Fibroblast of lung (primary cell): Measurements from ENCODE around the gene DNAAF1. TPM values are rescaled to one million over a fixed set of nuclear protein-coding genes. Genes with fewer than 3 reads are reported as not detected.

Experiments
- DNase-seq, 2 donors: peaks; one replicate each; pipeline versions ENCODE4 v3.0.0 to v3.0.0-alpha.2; 2010; ENCODE audit warnings: low read depth in 2 of 2
- H2AFZ ChIP-seq: 2 replicates; pipeline ENCODE4 v1.5.1; 2012; ENCODE audit warnings: low read length, control low read depth, inconsistent platforms
- H3K27ac ChIP-seq: 2 replicates; pipeline ENCODE4 v1.5.1; 2011; ENCODE audit warnings: low read length, control low read depth; ENCODE audit not compliant: insufficient read depth
- H3K27me3 ChIP-seq: 2 replicates; pipeline ENCODE4 v1.5.1; 2011; ENCODE audit warnings: mild to moderate bottlenecking, low read length; ENCODE audit not compliant: control insufficient read depth, insufficient read depth
- H3K36me3 ChIP-seq: 2 replicates; pipeline ENCODE4 v1.5.1; 2011; ENCODE audit warnings: low read length; ENCODE audit not compliant: control insufficient read depth, insufficient read depth
- H3K4me1 ChIP-seq: 2 replicates; pipeline ENCODE4 v1.5.1; 2011; ENCODE audit warnings: low read length; ENCODE audit not compliant: control insufficient read depth, insufficient read depth; ENCODE audit errors: extremely low read depth
- H3K4me2 ChIP-seq: 2 replicates; pipeline ENCODE4 v1.5.1; 2011; ENCODE audit warnings: low read length, control low read depth; ENCODE audit not compliant: insufficient read depth; ENCODE audit errors: extremely low read depth
- H3K4me3 ChIP-seq, 4 experiments: fragments of 200-600 bp in 1 of 4; sonication (generic) in 1 of 4; replicated peaks in 1 of 4; 2 replicates each; pipeline ENCODE4 v1.5.1; 2011 to 2016; ENCODE audit warnings: low read length in 4 of 4, low read depth in 3 of 4, mild to moderate bottlenecking in 3 of 4, control low read depth in 2 of 4, inconsistent platforms in 1 of 4, mixed read lengths in 1 of 4; ENCODE audit not compliant: insufficient read depth in 1 of 4; ENCODE audit errors: control extremely low read depth in 1 of 4
- H3K79me2 ChIP-seq: 2 replicates; pipeline ENCODE4 v1.5.1; 2012; ENCODE audit warnings: mild to moderate bottlenecking, low read length, inconsistent platforms; ENCODE audit not compliant: control insufficient read depth, insufficient read depth
- H3K9ac ChIP-seq: 2 replicates; pipeline ENCODE4 v1.5.1; 2011; ENCODE audit warnings: mild to moderate bottlenecking, low read length, control low read depth; ENCODE audit not compliant: insufficient read depth
- H3K9me3 ChIP-seq: 2 replicates; pipeline ENCODE4 v1.5.1; 2012; ENCODE audit warnings: low read depth, low read length; ENCODE audit not compliant: control insufficient read depth, insufficient read depth
- H4K20me1 ChIP-seq: 2 replicates; pipeline ENCODE4 v1.5.1; 2011; ENCODE audit warnings: low read length; ENCODE audit not compliant: control insufficient read depth, insufficient read depth; ENCODE audit errors: extremely low read depth
- EZH2 ChIP-seq: IDR thresholded peaks from 2 replicates; pipeline ENCODE4 v1.5.1; 2012; ENCODE audit warnings: low read length, control low read depth, mild to moderate bottlenecking; ENCODE audit errors: missing control alignments
- polyA plus RNA-seq, 2 donors: library from polyadenylated mRNA; depleted of rRNA in 1 of 2; stranded (reverse) in 1 of 2; unstranded in 1 of 2; fragments of >200 nt; gene quantifications; 2 replicates each; pipeline ENCODE4 v1.2.1, GENCODE V29; 2011 to 2012; ENCODE audit warnings: missing spikeins in 1 of 2
- total RNA-seq: library from RNA; depleted of rRNA; stranded (reverse); fragments of >200 nt; gene quantifications from 2 replicates; pipeline ENCODE4 v1.2.1, GENCODE V29; 2014
- TF ChIP-seq, protein P1 (sequence below), 2 donors: IDR thresholded peaks in 1 of 2; conservative IDR thresholded peaks in 1 of 2; 1 replicate in 1 of 2; 2 replicates in 1 of 2; pipeline ENCODE4 v1.5.1; 2011 to 2012; ENCODE audit warnings: low read length in 2 of 2, control low read depth in 1 of 2, inconsistent platforms in 1 of 2, low read depth in 1 of 2, mild to moderate bottlenecking in 1 of 2

Gene DNAAF1
- total and polyA plus RNA-seq, 2 donors (not counting 1 experiment from before 2014, with no cell fraction given), result not detected

DNA sequence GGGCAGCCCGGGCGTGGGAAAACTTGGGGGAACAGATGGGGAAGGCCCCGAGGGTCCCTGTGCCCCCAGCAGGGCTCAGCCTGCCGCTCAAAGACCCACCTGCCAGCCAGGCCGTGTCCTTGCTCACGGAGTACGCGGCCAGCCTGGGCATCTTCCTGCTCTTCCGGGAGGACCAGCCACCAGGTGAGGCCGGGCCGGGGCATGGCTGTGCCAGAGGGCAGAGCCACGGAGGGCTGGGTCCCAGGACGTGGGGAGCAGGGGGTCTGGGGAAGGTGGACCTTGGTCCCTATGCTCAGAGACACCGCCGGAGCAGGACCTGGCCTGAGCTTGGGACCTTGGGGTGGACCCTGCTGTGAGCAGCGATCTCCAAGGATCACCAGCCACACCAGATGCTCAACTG lies 46.4 kb downstream of the DNAAF1 start:
- no peak for TF ChIP-seq EZH2
- TF ChIP-seq, protein P1, sequence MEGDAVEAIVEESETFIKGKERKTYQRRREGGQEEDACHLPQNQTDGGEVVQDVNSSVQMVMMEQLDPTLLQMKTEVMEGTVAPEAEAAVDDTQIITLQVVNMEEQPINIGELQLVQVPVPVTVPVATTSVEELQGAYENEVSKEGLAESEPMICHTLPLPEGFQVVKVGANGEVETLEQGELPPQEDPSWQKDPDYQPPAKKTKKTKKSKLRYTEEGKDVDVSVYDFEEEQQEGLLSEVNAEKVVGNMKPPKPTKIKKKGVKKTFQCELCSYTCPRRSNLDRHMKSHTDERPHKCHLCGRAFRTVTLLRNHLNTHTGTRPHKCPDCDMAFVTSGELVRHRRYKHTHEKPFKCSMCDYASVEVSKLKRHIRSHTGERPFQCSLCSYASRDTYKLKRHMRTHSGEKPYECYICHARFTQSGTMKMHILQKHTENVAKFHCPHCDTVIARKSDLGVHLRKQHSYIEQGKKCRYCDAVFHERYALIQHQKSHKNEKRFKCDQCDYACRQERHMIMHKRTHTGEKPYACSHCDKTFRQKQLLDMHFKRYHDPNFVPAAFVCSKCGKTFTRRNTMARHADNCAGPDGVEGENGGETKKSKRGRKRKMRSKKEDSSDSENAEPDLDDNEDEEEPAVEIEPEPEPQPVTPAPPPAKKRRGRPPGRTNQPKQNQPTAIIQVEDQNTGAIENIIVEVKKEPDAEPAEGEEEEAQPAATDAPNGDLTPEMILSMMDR (conservative IDR thresholded peaks at IDR 0.05 in 1 of 2, IDR thresholded peaks at IDR 0.05 in 1 of 2; ENCODE audit: low read depth in 1 of 2, low read length in 2 of 2), result no peak

DNA sequence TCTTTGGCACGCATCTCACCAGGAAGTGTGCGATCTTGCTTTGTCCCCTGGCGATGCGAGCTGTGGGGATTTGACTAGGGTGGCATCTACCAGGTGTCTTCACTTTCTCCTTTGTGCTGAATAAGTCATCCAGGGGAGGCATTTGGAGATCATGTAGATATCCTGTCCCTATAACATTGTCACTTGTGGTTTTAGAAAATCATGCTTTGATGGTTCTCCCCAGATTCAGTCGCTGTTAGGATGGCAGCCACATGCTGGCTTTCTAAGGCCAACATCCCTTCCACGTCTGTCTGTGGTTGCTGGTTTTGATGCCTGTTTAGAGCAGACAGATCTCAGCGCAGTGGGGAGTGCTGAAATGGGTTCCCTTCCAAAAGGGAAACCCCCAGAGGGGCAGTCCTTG lies 48.4 kb downstream of the DNAAF1 start:
- no peaks in the 10 kb centered on the region for H3K79me2 ChIP-seq
- no peak overlapping the region for H3K4me2 ChIP-seq
- H3K4me1 ChIP-seq, result no peaks in the 10 kb centered on the region
- no peaks in the 10 kb centered on the region for H4K20me1 ChIP-seq
- no peaks in the 10 kb centered on the region for H3K9me3 ChIP-seq
- no peak overlapping the region for H2AFZ ChIP-seq
- peaks cover 7% of the 10 kb centered on the region for H3K27me3 ChIP-seq
- no peak for DNase-seq
- H3K9ac ChIP-seq, result no peak overlapping the region
- H3K27ac ChIP-seq, result no peak overlapping the region
- H3K4me3 ChIP-seq, result no peak overlapping the region
- no peak for TF ChIP-seq EZH2
- TF ChIP-seq, protein P1 (conservative IDR thresholded peaks at IDR 0.05 in 1 of 2, IDR thresholded peaks at IDR 0.05 in 1 of 2; ENCODE audit: low read depth in 1 of 2, low read length in 2 of 2), result no peak
- H3K36me3 ChIP-seq, result no peaks in the 10 kb centered on the region

More for the DNA sequence above, 46.4 kb downstream of the DNAAF1 start:
- H3K9me3 ChIP-seq, result no peaks in the 10 kb centered on the region
- H3K4me1 ChIP-seq, result no peaks in the 10 kb centered on the region
- H3K79me2 ChIP-seq, result peaks cover 4% of the 10 kb centered on the region
- H3K9ac ChIP-seq, result no peak overlapping the region
- H3K36me3 ChIP-seq, result no peaks in the 10 kb centered on the region
- H4K20me1 ChIP-seq, result no peaks in the 10 kb centered on the region
- H2AFZ ChIP-seq, result no peak overlapping the region
- H3K4me2 ChIP-seq, result no peak overlapping the region
- peaks cover 4% of the 10 kb centered on the region for H3K27me3 ChIP-seq
- DNase-seq, result no peak
- H3K27ac ChIP-seq, result no peak overlapping the region
- H3K4me3 ChIP-seq, result no peak overlapping the region

GRCh38 chr16:84194018-84194417 lies 48.9 kb downstream of the DNAAF1 start:
- no peak for DNase-seq
- Histone ChIP-seq H3K36me3 (no peaks in the 10 kb centered on the region), H3K27me3 (peaks cover 7% of the 10 kb centered on the region)

More at GRCh38 chr16:84194018-84194417, 48.9 kb downstream of the DNAAF1 start:
- Histone ChIP-seq H3K4me2 (no peak overlapping the region), H3K4me1 (no peaks in the 10 kb centered on the region), H3K9me3 (no peaks in the 10 kb centered on the region), H3K9ac (no peak overlapping the region), H3K79me2 (no peaks in the 10 kb centered on the region), H3K27ac (no peak overlapping the region), H3K4me3 (no peak overlapping the region), H4K20me1 (no peaks in the 10 kb centered on the region), H2AFZ (no peak overlapping the region)
- TF ChIP-seq, protein P1 (conservative IDR thresholded peaks at IDR 0.05 in 1 of 2, IDR thresholded peaks at IDR 0.05 in 1 of 2; ENCODE audit: low read depth in 1 of 2, low read length in 2 of 2), result no peak
- TF ChIP-seq EZH2, result no peak
